HFF-Myc (cell line): ENCODE data around the gene SEZ6L2.

Experiments
- DNase-seq: peaks from one replicate; pipeline ENCODE4 v3.0.0-alpha.2; 2011; ENCODE audit warnings: low read depth; ENCODE audit errors: extremely low read depth
- H3K4me3 ChIP-seq: replicated peaks from 2 replicates; pipeline ENCODE4 v1.5.1; 2011; ENCODE audit warnings: low read depth, mild to moderate bottlenecking, control low read depth, low read length
- TF ChIP-seq, protein P1 (sequence below): IDR thresholded peaks from 2 replicates; pipeline ENCODE4 v1.5.1; 2012; ENCODE audit warnings: mild to moderate bottlenecking, low read depth, low read length, control low read depth; ENCODE audit errors: missing control alignments

SEZ6L2 gene

GRCh38 chr16:29926711-29927052 lies 27.3 kb upstream of the SEZ6L2 start:
- TF ChIP-seq, protein P1, sequence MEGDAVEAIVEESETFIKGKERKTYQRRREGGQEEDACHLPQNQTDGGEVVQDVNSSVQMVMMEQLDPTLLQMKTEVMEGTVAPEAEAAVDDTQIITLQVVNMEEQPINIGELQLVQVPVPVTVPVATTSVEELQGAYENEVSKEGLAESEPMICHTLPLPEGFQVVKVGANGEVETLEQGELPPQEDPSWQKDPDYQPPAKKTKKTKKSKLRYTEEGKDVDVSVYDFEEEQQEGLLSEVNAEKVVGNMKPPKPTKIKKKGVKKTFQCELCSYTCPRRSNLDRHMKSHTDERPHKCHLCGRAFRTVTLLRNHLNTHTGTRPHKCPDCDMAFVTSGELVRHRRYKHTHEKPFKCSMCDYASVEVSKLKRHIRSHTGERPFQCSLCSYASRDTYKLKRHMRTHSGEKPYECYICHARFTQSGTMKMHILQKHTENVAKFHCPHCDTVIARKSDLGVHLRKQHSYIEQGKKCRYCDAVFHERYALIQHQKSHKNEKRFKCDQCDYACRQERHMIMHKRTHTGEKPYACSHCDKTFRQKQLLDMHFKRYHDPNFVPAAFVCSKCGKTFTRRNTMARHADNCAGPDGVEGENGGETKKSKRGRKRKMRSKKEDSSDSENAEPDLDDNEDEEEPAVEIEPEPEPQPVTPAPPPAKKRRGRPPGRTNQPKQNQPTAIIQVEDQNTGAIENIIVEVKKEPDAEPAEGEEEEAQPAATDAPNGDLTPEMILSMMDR, result no peak
- DNase-seq, result no peak

GRCh38 chr16:29925781-29926710 lies 26.7 kb upstream of the SEZ6L2 start, which contains the start of gene KCTD13:
Gene KCTD13, minus strand, starts transcription at chr16:29926226. Its CDS starts 193 bp downstream, at chr16:29926033.
- TF ChIP-seq, protein P1, result no peak
- H3K4me3 ChIP-seq, result peak within 1 kb of the TSS; percentile 66
- peak; percentile 24 for DNase-seq

More at GRCh38 chr16:29926711-29927052, 27.3 kb upstream of the SEZ6L2 start:
- H3K4me3 ChIP-seq, result peak overlapping the region; percentile 66

- TF ChIP-seq, protein P1, result no peak
- no peak for DNase-seq
- peak overlapping the region; percentile 66 for H3K4me3 ChIP-seq
Observed at GRCh38 chr16:29925105-29925756, 25.9 kb upstream of the SEZ6L2 start.

GRCh38 chr16:29922986-29923501 lies 23.7 kb upstream of the SEZ6L2 start:
- no peak overlapping the region for H3K4me3 ChIP-seq
- DNase-seq, result no peak
- TF ChIP-seq, protein P1, result no peak

DNA sequence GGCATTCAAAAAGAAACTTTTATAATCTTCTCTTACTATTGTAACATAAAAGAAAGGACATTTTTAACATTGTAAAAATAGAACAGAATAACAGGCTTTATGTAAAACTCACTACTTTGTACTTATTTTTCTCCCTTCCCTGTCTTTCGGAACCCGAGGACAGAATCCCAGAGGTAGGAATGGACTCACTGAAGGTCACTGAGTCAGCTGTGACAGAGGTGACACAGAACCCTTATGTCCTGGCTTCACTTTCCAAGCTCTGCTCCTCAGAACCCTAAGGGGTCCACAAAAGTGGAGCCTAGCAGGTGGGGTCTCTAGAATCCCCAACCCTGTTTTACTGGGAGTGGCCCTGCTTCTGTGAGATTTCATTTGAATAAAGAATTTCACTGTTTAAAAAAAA lies 23.0 kb upstream of the SEZ6L2 start:
- TF ChIP-seq, protein P1, result no peak
- no peak overlapping the region for H3K4me3 ChIP-seq
- no peak for DNase-seq

GRCh38 chr16:29921034-29921385 lies 21.7 kb upstream of the SEZ6L2 start:
- H3K4me3 ChIP-seq, result no peak overlapping the region
- DNase-seq, result no peak
- TF ChIP-seq, protein P1, result no peak
